SIG-M5 treated with dmso at 0.1 percent for 504 hours (cell line): ENCODE measurements around the gene SNRK.

Experiments
- DNase-seq: peaks from one replicate; lab custom pipeline; 2025; ENCODE audit not compliant: unreplicated experiment; lab: John Stamatoyannopoulos, UW

The SNRK gene

DNA sequence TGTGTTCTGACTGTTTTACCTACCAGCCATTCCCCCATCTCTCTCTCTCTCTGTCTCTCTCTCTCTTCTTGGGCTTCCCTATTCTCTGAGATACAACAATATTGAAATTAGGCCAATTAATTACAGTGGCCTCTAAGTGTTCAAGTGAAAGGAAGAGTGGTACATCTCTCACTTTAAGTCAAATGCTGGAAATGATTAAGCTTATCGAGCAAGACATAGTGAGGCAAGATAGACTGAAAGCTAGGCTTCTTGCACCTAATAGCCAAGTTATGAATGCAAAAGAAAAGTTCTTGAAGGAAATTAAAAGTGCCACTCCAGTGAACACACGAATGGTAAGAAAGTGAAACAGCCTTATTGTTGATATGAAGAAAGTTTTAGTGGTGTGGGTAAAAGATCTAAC is 21.3 kb downstream of the SNRK start:
- DNase-seq = no peak

DNA sequence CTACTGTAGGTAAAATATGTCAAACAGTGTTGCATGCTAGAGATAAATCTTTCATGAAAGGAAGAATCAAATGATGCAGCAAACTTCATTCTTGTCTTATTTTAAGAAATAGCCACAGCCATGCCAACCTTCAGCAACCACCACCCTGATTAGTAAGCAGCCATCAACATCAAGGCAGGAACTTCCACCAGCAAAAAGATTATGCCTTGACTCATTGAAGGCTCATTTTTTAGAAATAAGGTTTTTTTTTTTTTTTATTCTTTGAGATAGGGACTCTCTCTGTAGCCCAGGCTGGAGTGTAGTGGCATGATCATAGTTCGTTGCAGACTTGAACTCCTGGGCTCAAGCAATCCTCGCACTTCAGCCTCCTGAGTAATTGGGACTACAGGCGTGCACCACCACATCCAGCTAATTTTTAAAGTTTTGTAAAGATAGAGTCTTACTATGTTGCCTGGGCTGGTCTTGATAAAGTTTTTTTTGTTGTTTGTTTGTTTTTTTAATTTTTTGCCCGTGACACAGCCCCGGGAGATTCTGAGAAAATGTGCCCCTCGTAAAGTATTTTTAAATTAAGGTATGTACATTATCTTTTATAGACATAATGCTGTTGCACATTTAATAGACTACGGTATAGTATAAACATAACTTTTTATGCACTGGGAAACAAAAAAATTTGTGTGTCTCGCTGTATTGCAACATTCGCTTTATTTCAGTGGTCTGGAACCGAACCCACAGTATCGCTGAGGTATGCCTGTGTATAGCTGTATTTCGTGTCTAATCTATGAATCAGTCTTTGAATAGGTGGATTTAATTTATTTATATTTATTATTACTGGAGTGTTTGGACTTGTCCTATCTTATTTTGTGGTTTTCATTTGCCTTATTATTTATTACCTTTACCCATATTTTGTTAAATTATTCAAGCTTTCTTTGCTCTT is 23.3 kb downstream of the SNRK start:
- no peak for DNase-seq

DNA sequence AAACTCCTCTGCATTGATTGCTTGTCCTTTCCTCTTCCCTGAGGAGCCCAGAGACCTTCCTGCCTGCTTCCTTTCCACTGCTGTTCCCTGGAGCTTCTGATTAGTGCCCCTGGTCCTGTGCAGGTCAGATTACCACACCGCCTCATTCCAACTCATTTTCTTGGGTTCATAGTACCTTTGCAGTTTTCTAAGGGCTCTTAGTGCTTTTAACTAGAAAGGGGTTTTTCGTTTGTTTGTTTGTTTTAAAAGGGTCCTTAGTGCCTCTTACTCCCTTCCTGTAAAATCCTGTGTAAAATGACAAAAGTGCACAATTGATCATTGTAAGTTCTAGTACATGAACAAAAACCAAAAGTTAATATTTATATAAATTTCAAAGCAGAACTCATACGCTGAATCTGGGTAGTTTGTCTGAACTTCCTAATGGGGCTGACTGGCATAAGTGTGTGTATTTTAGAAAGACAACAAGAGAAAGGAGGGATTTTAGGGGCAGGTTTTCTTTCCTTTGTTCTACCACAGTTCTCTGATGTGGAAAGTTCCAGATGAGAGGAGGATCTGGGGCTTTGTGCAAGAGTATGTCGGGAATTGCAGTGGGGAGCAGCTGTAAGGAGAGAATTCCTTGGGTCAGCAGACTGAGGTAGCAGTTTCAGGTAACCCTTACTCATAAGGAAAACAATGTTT is 30.6 kb downstream of the SNRK start:
- DNase-seq = no peak

DNA sequence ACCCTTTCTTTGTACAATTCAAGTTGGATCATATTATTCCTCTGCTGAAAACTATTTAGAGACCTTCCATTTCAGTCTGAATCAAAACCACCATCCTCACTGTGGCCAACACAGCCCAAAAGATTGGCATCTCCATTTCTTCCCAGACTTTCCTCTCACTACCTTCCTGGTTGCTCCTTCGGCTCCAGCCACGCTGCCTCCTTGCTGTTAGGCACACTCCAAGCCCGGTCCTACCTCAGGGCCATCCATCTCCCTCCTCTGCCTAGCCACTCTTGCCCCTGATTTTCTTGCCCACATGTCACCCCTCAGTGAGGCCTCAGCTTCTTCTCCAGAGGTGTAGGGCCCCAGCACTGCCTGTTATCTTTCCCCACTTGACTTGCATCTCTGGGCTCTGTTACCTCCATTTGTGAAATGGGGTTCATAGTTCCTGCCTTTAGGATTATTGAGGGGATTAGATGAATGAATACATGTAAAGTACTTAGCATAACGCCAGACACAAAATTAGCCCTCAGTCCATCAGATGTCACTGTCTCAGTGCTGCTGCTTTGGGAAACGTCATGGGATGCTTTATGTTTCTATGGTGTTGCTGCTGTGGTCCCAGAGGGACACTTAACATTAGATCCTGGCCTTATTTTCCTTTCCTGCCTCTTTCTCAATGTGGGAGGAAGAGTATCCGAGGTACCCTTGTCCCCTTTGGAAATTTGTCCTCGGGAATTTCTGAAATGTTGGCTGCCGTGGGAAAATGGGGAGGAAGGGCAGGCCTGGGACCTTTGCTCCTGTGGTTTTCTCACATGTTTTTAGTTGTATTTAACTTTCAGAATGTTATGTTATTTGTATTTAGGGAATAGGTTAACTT is 31.3 kb downstream of the SNRK start:
- DNase-seq = no peak

DNA sequence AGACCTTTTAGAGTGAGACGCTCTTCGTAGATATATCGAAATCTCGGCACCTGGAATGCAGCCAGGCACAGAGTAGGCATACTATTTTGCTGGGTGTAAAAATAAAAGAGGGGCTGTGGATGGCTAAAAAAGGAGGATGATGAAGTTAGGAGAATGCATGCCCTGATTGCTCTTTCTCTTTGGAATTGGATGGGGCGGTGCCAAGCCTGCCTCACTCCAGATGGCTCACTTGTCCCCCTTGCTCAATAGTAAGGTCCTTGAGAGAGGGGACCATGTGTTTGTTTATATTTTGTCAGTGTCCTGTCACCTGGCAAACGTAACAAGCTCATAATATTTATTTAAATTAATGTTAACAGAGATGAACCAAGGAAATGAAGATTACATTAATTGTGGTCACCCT is 33.0 kb downstream of the SNRK start:
- DNase-seq = no peak

DNA sequence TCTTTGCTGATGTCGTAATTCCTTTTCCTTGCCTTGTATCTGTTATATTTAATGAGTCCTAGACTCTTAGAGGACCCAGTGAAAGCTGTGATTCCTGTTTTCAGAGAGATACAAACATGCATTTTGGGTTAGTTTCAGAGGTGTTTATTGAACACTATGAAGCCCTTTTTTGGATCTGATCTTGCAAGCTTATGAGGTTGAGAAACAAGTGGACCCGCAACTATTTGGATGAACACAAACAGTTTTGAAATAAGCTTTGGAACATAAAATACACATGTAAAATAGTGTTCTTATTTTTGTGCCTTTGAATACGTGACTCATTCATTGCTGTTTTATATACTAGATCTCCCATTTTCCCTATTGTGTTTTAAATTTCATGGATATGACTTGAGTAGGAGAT is 33.5 kb downstream of the SNRK start:
- DNase-seq = no peak

DNA sequence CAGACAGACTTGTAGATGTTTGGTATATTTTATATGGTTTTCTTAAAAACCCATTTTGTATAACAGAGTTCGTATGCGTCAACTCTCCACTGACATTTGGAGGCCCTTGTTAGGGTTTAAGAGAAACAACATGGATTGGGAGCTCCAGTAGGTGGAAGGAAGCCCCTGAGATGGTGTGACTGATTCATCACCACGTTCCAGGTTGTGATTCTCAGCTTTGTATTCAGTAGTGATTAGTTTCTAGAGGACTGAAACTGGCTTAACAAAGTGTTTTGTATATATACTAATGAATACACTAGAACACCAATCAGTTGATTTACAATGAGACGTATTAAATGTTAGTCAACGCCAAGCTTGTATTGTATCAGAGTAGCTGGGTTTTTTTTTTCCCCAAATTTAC is 33.9 kb downstream of the SNRK start:
- no peak for DNase-seq

DNA sequence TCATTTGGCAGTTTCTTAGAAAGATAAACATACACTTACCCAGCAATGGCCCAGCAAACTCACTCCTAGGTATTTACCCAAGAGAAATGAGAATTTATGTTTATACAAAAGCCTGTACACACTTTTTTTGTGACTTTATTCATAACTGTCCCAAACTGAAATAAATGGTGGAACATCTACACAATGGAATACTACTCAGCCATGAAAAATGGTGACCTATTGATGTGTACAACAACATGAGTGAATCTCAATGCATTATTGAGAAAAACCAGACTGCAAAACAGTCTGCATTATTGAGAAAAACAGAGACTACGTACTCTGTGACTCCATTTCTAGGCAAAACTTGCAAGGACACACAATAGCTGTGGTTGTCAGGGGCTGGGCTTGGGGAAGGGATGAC is 37.2 kb downstream of the SNRK start:
- DNase-seq = no peak

DNA sequence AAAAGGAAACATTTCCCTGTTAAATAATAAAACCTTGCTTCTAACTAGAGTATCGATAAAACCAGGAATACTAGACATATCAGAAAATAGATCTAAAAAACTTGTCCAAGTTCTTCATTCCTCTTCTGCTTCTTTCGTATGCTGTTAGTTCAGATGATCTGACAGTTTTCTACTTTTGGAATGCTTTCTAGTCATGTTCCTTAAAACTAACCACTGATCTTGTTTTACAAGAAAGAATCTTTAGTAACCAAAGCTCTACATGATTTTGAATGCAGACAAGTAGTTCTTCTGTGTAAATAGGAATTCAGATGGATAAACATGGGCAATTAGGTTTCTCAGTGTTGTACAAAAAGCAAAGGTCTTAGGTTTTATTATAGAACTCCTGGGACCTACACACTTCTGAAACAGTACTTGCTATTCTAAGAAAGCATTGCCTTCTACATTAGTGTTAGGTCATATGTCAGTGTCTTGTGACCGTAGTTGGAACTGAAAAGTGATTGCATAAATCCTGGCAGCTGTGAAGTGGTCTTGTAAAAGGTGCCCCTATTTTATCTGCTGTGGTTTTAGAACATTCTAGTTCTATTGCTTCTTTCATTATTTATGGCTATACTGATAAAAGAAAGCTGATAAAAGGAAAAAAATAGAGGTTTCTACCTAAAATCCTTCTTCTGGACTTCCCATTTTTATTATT is 40.7 kb downstream of the SNRK start:
- DNase-seq = peak; percentile 88

DNA sequence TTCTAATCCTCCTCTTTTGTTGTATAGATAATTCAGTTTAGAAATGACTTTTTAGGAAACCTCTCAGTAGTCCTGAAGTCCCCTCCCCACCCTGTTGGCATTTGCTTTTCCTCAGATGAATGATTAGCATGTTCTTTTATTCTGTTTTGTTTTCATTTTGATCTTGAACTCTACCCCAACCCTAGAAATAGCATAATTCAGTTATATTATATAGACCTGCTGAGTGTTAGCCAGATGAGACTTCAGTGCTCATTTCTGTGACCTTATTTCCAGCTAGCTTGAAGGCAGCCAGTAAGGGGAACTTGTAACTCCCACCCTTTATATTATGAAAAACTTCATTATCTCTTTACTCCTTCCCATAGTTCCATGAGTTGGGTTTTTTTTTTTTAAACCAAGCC is 41.2 kb downstream of the SNRK start:
- DNase-seq = peak; percentile 22

DNA sequence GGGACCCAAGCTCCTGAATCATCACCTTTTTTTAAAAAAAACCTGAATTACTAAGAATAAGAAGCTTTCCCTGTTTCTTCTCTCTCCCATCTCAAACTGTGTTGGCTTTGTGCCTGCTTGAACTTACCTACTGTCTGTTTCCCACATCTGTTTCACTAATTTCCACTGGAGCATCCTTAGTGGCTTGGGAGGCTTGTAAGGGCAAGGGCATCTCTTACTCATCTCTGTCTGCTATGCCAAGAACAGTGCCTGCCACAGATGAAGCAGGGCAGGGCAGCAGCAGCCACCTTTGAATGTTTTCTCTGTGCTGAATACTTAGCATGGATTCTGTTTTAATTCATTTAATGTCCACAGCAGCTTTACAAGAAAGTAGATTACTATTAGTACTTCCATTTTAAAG is 42.3 kb downstream of the SNRK start:
- no peak for DNase-seq

DNA sequence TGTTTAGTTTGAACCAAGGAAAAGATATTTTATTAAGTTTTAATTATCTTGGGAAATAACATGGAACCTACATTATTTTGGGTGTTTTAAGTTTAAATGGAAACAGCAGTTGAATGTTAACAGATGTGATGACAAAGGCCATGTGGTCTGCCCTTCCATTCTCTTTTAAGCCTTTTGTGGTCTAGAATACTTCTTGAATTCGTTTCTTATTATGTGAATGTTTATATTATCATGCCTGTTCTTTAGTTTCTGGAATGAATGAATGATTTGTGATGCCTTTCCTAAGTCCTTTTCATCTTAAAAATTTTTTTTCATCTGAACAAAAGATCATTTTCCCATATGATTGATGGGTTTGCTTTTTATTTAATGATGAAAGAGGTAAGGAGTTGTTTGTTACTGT is 44.6 kb downstream of the SNRK start:
- DNase-seq = no peak

DNA sequence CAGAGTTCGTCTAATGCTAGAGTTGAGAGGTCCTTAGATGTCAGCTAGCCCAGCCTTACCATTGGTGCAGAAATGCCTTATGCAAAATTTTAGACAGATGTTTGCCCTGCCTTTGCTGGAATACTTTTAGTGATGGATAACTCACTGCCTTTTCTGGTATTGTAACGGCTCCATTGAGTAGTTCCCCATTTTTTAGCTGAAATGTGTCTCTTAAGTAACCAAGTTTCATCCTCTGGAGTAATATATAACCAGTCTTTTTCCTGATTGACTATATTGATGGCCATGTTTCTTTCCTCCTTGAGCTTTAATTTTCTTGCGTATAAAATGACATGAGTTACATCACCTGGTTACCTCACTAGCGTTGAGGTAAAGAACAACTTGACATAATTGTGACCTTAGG is 45.0 kb downstream of the SNRK start:
- DNase-seq = peak; percentile 34

DNA sequence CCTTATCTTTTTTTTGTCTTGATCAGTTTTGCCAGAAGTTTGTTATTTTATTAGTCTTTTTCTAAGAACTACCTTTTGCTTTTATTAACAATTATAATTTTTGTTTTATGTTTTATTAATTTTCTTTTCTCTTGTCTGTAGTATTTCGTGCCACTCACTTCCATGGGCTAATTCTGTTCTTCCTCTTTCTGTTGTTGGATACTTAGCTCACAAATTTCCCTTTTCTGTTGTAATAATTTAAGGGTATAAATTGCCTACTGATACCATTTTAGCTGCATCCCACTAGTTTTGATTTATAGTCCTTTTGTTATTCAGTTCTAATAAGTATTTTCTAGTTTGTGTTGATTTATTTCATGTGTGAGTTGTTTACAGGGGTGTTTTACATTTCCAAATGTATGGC is 48.6 kb downstream of the SNRK start:
- peak; percentile 29 for DNase-seq

DNA sequence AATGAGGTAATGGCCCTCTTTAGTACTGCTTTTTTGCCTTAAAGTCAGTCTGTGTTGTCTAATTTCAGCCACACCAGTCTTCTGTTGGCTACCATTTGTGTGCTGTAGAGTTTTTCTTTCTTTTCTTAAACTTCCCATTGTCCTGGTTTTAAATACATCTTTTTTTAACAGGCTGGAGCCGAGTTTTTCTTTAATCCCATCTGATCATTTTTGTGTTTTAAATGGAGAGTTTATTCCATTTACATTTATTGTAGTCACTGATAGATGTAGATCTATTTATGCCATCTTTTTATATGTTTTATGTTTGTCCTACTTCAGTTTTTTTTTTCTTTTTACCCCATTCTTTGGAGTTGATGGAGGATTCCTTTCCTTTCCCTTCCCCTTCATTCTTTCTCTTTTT is 49.5 kb downstream of the SNRK start:
- DNase-seq = no peak

DNA sequence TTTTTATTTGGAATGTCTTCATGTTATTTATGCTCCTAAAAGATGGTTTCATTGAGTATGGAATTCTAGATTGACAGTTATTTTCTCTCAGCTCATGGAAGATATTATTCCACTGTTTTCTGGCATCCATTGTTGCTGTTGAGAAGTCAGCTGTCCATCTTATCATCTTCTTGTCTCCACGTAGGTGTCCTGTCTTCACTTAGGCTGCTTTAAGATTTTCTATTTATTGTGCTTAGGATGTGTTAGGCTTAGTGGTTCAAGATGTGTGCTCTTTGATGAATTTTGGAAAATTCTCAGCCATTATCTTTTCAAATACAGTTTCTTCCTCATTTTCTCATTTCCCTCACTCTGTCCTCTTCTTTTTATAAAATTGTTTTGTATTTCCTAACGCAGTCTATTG is 52.0 kb downstream of the SNRK start:
- no peak for DNase-seq

DNA sequence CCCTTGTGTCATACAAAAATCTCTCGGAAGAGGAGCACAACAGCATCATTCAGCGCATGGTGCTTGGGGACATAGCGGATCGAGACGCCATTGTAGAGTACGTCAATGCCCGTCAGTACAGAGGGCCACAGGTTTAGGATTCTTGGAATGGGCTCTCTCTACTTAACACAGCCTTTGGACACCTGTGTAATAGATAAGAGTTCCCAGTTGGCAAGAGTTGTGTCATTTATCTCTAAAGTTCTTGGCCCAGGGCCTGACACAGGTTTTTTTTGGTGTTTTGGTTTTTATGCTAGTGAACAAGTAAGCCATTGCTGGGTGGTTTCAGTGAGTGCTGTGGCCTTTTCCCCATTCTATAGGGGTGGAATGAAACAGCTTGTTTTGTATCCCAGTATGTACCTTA is 54.1 kb downstream of the SNRK start:
- DNase-seq = no peak

DNA sequence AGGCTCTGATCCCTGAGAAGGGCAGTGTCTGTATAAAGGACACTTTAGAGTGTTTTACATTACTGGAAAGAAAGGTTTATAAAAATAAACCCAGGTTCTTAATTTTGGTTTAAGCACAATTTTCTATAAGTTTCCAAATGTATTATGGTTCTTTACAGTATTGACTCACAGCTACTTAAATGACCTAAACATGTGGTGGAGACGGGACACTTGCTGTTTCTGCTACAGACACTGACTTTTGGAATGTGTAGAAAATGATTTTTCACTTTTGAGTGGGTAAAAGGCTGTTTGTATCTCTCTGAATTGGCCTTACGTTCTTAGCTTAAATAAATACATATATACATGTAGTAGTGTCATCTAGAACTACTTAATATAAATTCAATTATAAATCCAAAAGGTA is 55.4 kb downstream of the SNRK start:
- no peak for DNase-seq

DNA sequence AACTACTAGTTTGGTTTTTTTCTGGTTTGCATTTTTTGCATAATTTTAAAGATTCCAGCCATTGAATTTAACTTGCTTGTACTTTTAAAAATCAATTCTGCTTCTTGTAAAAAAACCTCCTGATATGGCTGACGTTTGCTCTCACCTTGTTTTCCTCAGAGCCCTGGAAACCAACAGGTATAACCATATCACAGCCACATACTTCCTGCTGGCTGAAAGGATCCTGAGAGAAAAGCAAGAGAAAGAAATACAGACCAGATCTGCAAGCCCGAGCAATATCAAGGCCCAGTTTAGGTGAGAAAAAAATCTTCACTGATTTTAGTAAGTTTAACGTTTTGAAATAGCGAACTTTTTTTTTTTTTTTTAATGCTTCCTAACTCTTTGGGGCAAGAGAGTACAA is 56.8 kb downstream of the SNRK start:
- no peak for DNase-seq

DNA sequence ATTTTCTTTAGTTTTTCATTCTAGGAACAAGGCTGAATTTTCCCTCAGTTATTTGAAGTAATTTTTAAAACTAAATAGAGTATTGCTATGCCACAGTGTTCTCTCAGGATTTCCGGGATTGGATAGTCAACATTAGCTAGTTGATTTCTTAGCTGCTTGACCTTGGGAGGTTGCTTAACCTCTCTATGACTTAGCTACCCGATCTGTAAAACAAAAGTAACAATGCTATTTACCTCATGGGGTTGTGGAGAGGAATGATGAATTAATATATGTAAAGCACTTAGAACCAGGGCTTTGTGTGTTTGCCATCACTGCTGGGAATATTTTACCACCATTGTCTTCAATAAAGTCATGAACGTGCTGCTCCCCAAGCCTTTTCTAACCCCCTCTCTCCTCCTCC is 57.5 kb downstream of the SNRK start:
- DNase-seq = no peak

DNA sequence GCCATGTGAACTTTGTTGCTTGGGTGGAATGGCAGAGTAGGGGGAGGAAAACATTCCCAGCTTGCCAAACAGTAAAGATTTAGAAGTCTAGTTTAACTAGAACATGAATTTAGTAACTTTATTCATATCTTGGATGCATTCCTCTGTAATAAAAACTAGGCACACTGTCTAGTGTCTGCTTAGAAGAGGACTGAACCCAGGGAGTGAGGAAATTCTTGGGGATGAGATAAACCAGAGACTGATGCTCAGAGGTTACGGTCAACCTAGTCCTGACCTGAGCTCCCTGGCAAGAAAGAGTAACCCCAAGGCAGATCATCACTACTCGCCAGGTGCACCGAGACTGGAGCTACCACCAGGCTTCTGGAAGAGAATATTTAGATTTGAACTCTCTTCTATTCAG is 58.2 kb downstream of the SNRK start:
- no peak for DNase-seq
